Measurements from ENCODE around the gene RPA3.

Gene RPA3
- long read RNA-seq, partial matches to known transcripts = 88 of 89 reads
- long read RNA-seq, other reads (novel, unspliced or antisense) = 0 of 89 reads

GRCh38 chr7:7718492-7718891 lies at the start of gene RPA3:
TSS of gene RPA3 (minus strand) at chr7:7718607. CDS start at chr7:7640418, 78,189 bp downstream.
- H3K27ac ChIP-seq (replicated peaks) = no peak within 1 kb of the TSS
- no peaks in the 10 kb centered on the region for H3K27me3 ChIP-seq (ENCODE audit: insufficient read depth, poor library complexity, severe bottlenecking)
- no peak for DNase-seq (ENCODE audit: low read depth in 1 of 2, low spot score in 1 of 2)
- no peak within 1 kb of the TSS for H3K4me3 ChIP-seq (replicated peaks; ENCODE audit: insufficient read depth, low read length)
- no peak for TF ChIP-seq REST (IDR thresholded peaks at IDR 0.05; ENCODE audit: insufficient replicate concordance, low read depth)
- no peak for TF ChIP-seq SPI1 (IDR thresholded peaks at IDR 0.05; ENCODE audit: borderline replicate concordance, low read depth)
- no peak for TF ChIP-seq CTCF (IDR thresholded peaks at IDR 0.05; ENCODE audit: insufficient read depth, low read length)
- no peak for TF ChIP-seq POLR2AphosphoS5 (IDR thresholded peaks at IDR 0.05; ENCODE audit: low read depth)
- no peak for TF ChIP-seq GABPA (IDR thresholded peaks at IDR 0.05; ENCODE audit: low read depth)

GRCh38 chr7:7766671-7767070 lies 48.3 kb upstream of the RPA3 start:
- TF ChIP-seq CTCF (IDR thresholded peaks at IDR 0.05; ENCODE audit: insufficient read depth, low read length) = no peak
- no peak for TF ChIP-seq SPI1 (IDR thresholded peaks at IDR 0.05; ENCODE audit: borderline replicate concordance, low read depth)
- no peak for TF ChIP-seq REST (IDR thresholded peaks at IDR 0.05; ENCODE audit: insufficient replicate concordance, low read depth)
- TF ChIP-seq GABPA (IDR thresholded peaks at IDR 0.05; ENCODE audit: low read depth) = no peak
- no peak for TF ChIP-seq POLR2AphosphoS5 (IDR thresholded peaks at IDR 0.05; ENCODE audit: low read depth)
- H3K4me3 ChIP-seq (replicated peaks; ENCODE audit: insufficient read depth, low read length) = no peak overlapping the region
- H3K27me3 ChIP-seq (ENCODE audit: insufficient read depth, poor library complexity, severe bottlenecking) = no peaks in the 10 kb centered on the region
- DNase-seq (ENCODE audit: low read depth in 1 of 2, low spot score in 1 of 2) = no peak
- H3K27ac ChIP-seq (replicated peaks) = no peak overlapping the region

GRCh38 chr7:7765422-7765821 lies 47.0 kb upstream of the RPA3 start:
- no peaks in the 10 kb centered on the region for H3K27me3 ChIP-seq (ENCODE audit: insufficient read depth, poor library complexity, severe bottlenecking)
- H3K4me3 ChIP-seq (replicated peaks; ENCODE audit: insufficient read depth, low read length) = no peak overlapping the region
- TF ChIP-seq GABPA (IDR thresholded peaks at IDR 0.05; ENCODE audit: low read depth) (no peak), SPI1 (IDR thresholded peaks at IDR 0.05; ENCODE audit: borderline replicate concordance, low read depth) (no peak), REST (IDR thresholded peaks at IDR 0.05; ENCODE audit: insufficient replicate concordance, low read depth) (no peak), CTCF (IDR thresholded peaks at IDR 0.05; ENCODE audit: insufficient read depth, low read length) (no peak), POLR2AphosphoS5 (IDR thresholded peaks at IDR 0.05; ENCODE audit: low read depth) (no peak)
- DNase-seq (ENCODE audit: low read depth in 1 of 2, low spot score in 1 of 2) = no peak
- H3K27ac ChIP-seq (replicated peaks) = no peak overlapping the region

Data from HL-60 (cell line).